Ishikawa (cell line): ENCODE measurements around the gene SAMD5.

ENCODE experiments used
- CEBPB ChIP-seq: IDR thresholded peaks from 2 replicates; pipeline ENCODE4 v1.6.1; 2012
- CREB1 ChIP-seq: IDR thresholded peaks from 2 replicates; pipeline ENCODE4 v1.6.1; 2012; ENCODE audit warnings: low read depth
- EP300 ChIP-seq: IDR thresholded peaks from 2 replicates; pipeline ENCODE4 v1.6.1; 2012; ENCODE audit warnings: borderline replicate concordance
- FOXM1 ChIP-seq: IDR thresholded peaks from 2 replicates; pipeline ENCODE4 v1.6.1; 2012; ENCODE audit warnings: low read depth, borderline replicate concordance
- NFIC ChIP-seq: IDR thresholded peaks from 2 replicates; pipeline ENCODE4 v1.6.1; 2012
- REST ChIP-seq: IDR thresholded peaks from 2 replicates; pipeline ENCODE4 v1.6.1; 2012; ENCODE audit warnings: low read depth, mild to moderate bottlenecking
- TAF1 ChIP-seq: IDR thresholded peaks from 2 replicates; pipeline ENCODE4 v1.6.1; 2012; ENCODE audit warnings: low read depth, mild to moderate bottlenecking
- TEAD4 ChIP-seq: IDR thresholded peaks from 2 replicates; pipeline ENCODE4 v1.6.1; 2012
- USF1 ChIP-seq: IDR thresholded peaks from 2 replicates; pipeline ENCODE4 v1.6.1; 2012
- YY1 ChIP-seq: IDR thresholded peaks from 2 replicates; pipeline ENCODE4 v1.6.1; 2012; ENCODE audit warnings: low read depth
- ZBTB7A ChIP-seq: IDR thresholded peaks from 2 replicates; pipeline ENCODE4 v1.6.1; 2012; ENCODE audit warnings: low read depth
- TF ChIP-seq, protein P1 (sequence below): IDR thresholded peaks from 2 replicates; pipeline ENCODE4 v1.6.1; 2012

DNA sequence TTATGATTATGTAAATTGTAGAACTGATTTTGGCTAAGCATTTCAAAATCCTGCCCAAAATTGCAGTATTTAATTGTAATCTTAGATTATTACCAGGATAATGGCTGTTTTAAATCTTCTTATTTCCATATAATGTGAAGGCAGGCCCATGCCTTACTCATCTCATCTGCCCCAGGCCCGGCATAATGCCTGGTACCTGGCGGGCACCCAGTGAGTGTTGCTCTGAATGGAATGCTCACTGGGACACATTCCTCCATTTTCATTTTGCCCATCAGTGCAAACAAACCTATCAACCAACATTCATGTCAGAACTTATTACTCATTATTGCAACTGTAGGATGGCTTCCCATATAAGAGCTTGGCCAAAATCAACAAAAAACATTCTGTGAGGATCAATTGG is 22.8 kb downstream of the SAMD5 start:
- no peak for TF ChIP-seq USF1
- no peak for TF ChIP-seq CEBPB
- TF ChIP-seq EP300 = no peak
- no peak for TF ChIP-seq TEAD4
- TF ChIP-seq, protein P1, sequence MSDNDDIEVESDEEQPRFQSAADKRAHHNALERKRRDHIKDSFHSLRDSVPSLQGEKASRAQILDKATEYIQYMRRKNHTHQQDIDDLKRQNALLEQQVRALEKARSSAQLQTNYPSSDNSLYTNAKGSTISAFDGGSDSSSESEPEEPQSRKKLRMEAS = no peak
- no peak for TF ChIP-seq REST
- no peak for TF ChIP-seq FOXM1
- TF ChIP-seq YY1 = no peak
- TF ChIP-seq TAF1 = no peak
- TF ChIP-seq NFIC = no peak
- no peak for TF ChIP-seq CREB1
- no peak for TF ChIP-seq ZBTB7A
